HepG2 (cell line): ENCODE measurements around the gene URI1. TPM values are rescaled to one million over a fixed set of nuclear protein-coding genes. Genes with fewer than 3 reads are reported as not detected.

Experiments used
- BORCS8-MEF2B ChIP-seq: sonication (generic); formaldehyde crosslinking; IDR thresholded peaks from 2 replicates; pipeline ENCODE4 v1.8.0; 2022; ENCODE audit warnings: mild to moderate bottlenecking, missing genetic modification reagents
- CEBPG ChIP-seq: IDR thresholded peaks from 2 replicates; pipeline ENCODE4 v1.6.1; 2016
- CEBPZ ChIP-seq: IDR thresholded peaks from 2 replicates; pipeline ENCODE4 v1.6.1; 2012; ENCODE audit warnings: low read length, improper control_type of control experiment
- HMGA1 ChIP-seq: sonication (generic); formaldehyde crosslinking; conservative IDR thresholded peaks from 2 replicates; pipeline ENCODE4 v1.4.0; 2020; ENCODE audit warnings: missing genetic modification reagents
- HOXA9 ChIP-seq: sonication (generic); formaldehyde crosslinking; IDR thresholded peaks from 2 replicates; pipeline ENCODE4 v1.8.1; 2022; ENCODE audit warnings: missing genetic modification reagents, mild to moderate bottlenecking, moderate library complexity, borderline replicate concordance
- JUNB ChIP-seq: sonication (generic); formaldehyde crosslinking; IDR thresholded peaks from 2 replicates; pipeline ENCODE4 v1.8.0; 2022; ENCODE audit warnings: missing genetic modification reagents, mild to moderate bottlenecking, borderline replicate concordance
- NFAT5 ChIP-seq: sonication (generic); formaldehyde crosslinking; IDR thresholded peaks from 2 replicates; pipeline ENCODE4 v1.4.0; 2020; ENCODE audit warnings: missing genetic modification reagents
- SMARCE1 ChIP-seq: fragments of 450-650 bp; IDR thresholded peaks from 2 replicates; pipeline ENCODE4 v1.6.1; 2017; ENCODE audit warnings: borderline replicate concordance
- TSC22D2 ChIP-seq: sonication (generic); formaldehyde crosslinking; IDR thresholded peaks from 2 replicates; pipeline ENCODE4 v1.5.1; 2020; ENCODE audit warnings: missing genetic modification reagents, mild to moderate bottlenecking, borderline replicate concordance
- ZNF558 ChIP-seq: sonication (generic); formaldehyde crosslinking; IDR thresholded peaks from 2 replicates; pipeline ENCODE4 v1.9.0; 2022; ENCODE audit warnings: mild to moderate bottlenecking, missing genetic modification reagents, borderline replicate concordance
- ZNF710 ChIP-seq: sonication (generic); formaldehyde crosslinking; IDR thresholded peaks from 2 replicates; pipeline ENCODE4 v1.5.0; 2020; ENCODE audit warnings: mild to moderate bottlenecking, missing genetic modification reagents, borderline replicate concordance
- polyA plus RNA-seq, 8 experiments: library from polyadenylated mRNA; depleted of rRNA in 3 of 8; stranded (reverse) in 7 of 8; unstranded in 1 of 8; fragments of >200 nt; fragmentation: Illumina TruSeq in 4 of 8; extraction: Trizol in 4 of 8; gene quantifications; 2 replicates each; pipeline versions ENCODE4 v1.2.1 to v1.2.3, GENCODE V29; 2011 to 2016; ENCODE audit warnings: low read depth in 4 of 8, missing spikeins in 1 of 8, mixed read lengths in 1 of 8; ENCODE audit not compliant: insufficient read depth in 1 of 8
- total RNA-seq, 5 experiments: library from RNA; depleted of rRNA; stranded (reverse); fragments of >200 nt; fragmentation: Illumina TruSeq; extraction: Trizol; gene quantifications; 2 replicates each; pipeline ENCODE4 v1.2.3, GENCODE V29; 2016; ENCODE audit warnings: low read depth in 1 of 5
- TF ChIP-seq, protein P1 (sequence below): sonication (generic); formaldehyde crosslinking; IDR thresholded peaks from 2 replicates; pipeline ENCODE4 v1.4.0; 2020; ENCODE audit warnings: missing genetic modification reagents, borderline replicate concordance
- TF ChIP-seq, protein P2 (sequence below): sonication (generic); formaldehyde crosslinking; IDR thresholded peaks from 2 replicates; pipeline ENCODE4 v1.8.0; 2022; ENCODE audit warnings: missing genetic modification reagents, mild to moderate bottlenecking, moderate library complexity, borderline replicate concordance

Gene URI1
- total and polyA plus RNA-seq, 2 of the 13 experiments (the other 11 are each of a cell fraction or from before 2014, with no cell fraction given) = 43.6 to 67.9 TPM

- TF ChIP-seq, protein P1, sequence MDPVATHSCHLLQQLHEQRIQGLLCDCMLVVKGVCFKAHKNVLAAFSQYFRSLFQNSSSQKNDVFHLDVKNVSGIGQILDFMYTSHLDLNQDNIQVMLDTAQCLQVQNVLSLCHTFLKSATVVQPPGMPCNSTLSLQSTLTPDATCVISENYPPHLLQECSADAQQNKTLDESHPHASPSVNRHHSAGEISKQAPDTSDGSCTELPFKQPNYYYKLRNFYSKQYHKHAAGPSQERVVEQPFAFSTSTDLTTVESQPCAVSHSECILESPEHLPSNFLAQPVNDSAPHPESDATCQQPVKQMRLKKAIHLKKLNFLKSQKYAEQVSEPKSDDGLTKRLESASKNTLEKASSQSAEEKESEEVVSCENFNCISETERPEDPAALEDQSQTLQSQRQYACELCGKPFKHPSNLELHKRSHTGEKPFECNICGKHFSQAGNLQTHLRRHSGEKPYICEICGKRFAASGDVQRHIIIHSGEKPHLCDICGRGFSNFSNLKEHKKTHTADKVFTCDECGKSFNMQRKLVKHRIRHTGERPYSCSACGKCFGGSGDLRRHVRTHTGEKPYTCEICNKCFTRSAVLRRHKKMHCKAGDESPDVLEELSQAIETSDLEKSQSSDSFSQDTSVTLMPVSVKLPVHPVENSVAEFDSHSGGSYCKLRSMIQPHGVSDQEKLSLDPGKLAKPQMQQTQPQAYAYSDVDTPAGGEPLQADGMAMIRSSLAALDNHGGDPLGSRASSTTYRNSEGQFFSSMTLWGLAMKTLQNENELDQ (CRISPR knock-in tag) = no peak
- TF ChIP-seq ZNF558 (no peak), HMGA1 (no peak), ZNF710 (no peak; the same call in 1 of the 2 replicates), NFAT5 (CRISPR knock-in tag) (0 out of 2 replicates have a peak, but pooled peaks have one; percentile 38), BORCS8-MEF2B (CRISPR knock-in tag) (0 out of 2 replicates have a peak, but pooled peaks have one; percentile 32), HOXA9 (CRISPR knock-in tag) (no peak), CEBPZ (no peak), SMARCE1 (no peak), TSC22D2 (CRISPR knock-in tag) (no peak), JUNB (CRISPR knock-in tag) (no peak), CEBPG (CRISPR knock-in tag) (no peak)
- TF ChIP-seq, protein P2, sequence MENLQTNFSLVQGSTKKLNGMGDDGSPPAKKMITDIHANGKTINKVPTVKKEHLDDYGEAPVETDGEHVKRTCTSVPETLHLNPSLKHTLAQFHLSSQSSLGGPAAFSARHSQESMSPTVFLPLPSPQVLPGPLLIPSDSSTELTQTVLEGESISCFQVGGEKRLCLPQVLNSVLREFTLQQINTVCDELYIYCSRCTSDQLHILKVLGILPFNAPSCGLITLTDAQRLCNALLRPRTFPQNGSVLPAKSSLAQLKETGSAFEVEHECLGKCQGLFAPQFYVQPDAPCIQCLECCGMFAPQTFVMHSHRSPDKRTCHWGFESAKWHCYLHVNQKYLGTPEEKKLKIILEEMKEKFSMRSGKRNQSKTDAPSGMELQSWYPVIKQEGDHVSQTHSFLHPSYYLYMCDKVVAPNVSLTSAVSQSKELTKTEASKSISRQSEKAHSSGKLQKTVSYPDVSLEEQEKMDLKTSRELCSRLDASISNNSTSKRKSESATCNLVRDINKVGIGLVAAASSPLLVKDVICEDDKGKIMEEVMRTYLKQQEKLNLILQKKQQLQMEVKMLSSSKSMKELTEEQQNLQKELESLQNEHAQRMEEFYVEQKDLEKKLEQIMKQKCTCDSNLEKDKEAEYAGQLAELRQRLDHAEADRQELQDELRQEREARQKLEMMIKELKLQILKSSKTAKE (CRISPR knock-in tag) = no peak
Observed at GRCh38 chr19:29941828-29942403, at the start of gene URI1 (continued).
